Aorta (tissue), 5 donors: Measurements from ENCODE around the gene RASSF4. TPM values are rescaled to one million over a fixed set of nuclear protein-coding genes. Genes with fewer than 3 reads are reported as not detected.

ENCODE experiments used
- ATAC-seq: fragments of 200-7000 bp; cut with Tn5 transposase; one replicate; pipeline ENCODE4 v1.9.1; 2022; ENCODE audit warnings: moderate library complexity; ENCODE audit not compliant: low FRiP score
- DNase-seq, 2 donors: peaks; one replicate each; pipeline ENCODE4 v3.0.0-alpha.2; 2020
- H3K27ac ChIP-seq, 2 donors: one replicate each; pipeline ENCODE4 v1.5.1; 2013; ENCODE audit warnings: low read length in 2 of 2, mild to moderate bottlenecking in 2 of 2, moderate library complexity in 2 of 2, control low read depth in 1 of 2, inconsistent platforms in 1 of 2, low read depth in 1 of 2
- H3K27me3 ChIP-seq, 2 donors: one replicate each; pipeline ENCODE4 v1.6.1; 2013; ENCODE audit warnings: control low read depth in 1 of 2, low read length in 1 of 2, mild to moderate bottlenecking in 1 of 2, moderate library complexity in 1 of 2; ENCODE audit not compliant: insufficient read depth in 2 of 2, control insufficient read depth in 1 of 2
- H3K36me3 ChIP-seq, 2 donors: one replicate each; pipeline ENCODE4 v1.6.1; 2013; ENCODE audit warnings: control low read depth in 1 of 2, low read length in 1 of 2, mild to moderate bottlenecking in 1 of 2; ENCODE audit not compliant: insufficient read depth in 2 of 2, control insufficient read depth in 1 of 2
- H3K4me1 ChIP-seq, 2 donors: one replicate each; pipeline ENCODE4 v1.6.1; 2013; ENCODE audit warnings: low read length in 2 of 2, control low read depth in 1 of 2, mild to moderate bottlenecking in 1 of 2, moderate library complexity in 1 of 2; ENCODE audit not compliant: insufficient read depth in 2 of 2, control insufficient read depth in 1 of 2
- H3K4me3 ChIP-seq, 2 donors: one replicate each; pipeline ENCODE4 v1.5.1; 2013; ENCODE audit warnings: low read length in 2 of 2, control low read depth in 1 of 2, mild to moderate bottlenecking in 1 of 2
- H3K9me3 ChIP-seq: one replicate; pipeline ENCODE4 v1.6.1; 2013; ENCODE audit warnings: mild to moderate bottlenecking, low read length; ENCODE audit not compliant: control insufficient read depth
- WGBS, 2 donors: extraction: QIAGEN DNeasy Blood & Tissue Kit; methylation state at CpG; one replicate each; pipeline ENCODE4 v1.1.7; 2013; 5-methylcytosine and 5-hydroxymethylcytosine counted together
- intact Hi-C, 2 donors: fragments of 100-400 bp; cut with DNase I; formaldehyde crosslinking; loops; one replicate each; pipeline versions ENCODE4 v1.14.2 to v1.15.0; 2022
- polyA plus RNA-seq, 2 donors: library from polyadenylated mRNA; stranded (reverse); fragments of 200-250 nt; gene quantifications; one replicate each; pipeline ENCODE4 v1.2.3, GENCODE V29; 2013
- total RNA-seq, 2 donors: library from RNA; stranded (reverse); fragmentation: NEBNext Ultra II Directional; extraction: Animal tissue kit (Norgen Biotek cat#: 25700); gene quantifications; one replicate each; pipeline ENCODE4 v1.2.1, GENCODE V29; 2021
- donor health status: healthy with polysubstance abuse.
- donor health status: Bipolar disorder and iron deficiency.
- donor health status: DM: no; HTN: no; CAD: no.
- donor health status: DM: no; HTN: no; CAD: no.
- donor health status: DM: yes; HTN: yes; CAD: no.

Gene RASSF4
- total and polyA plus RNA-seq, 4 donors: 13.5 to 82.1 (median 29.3) TPM

DNA sequence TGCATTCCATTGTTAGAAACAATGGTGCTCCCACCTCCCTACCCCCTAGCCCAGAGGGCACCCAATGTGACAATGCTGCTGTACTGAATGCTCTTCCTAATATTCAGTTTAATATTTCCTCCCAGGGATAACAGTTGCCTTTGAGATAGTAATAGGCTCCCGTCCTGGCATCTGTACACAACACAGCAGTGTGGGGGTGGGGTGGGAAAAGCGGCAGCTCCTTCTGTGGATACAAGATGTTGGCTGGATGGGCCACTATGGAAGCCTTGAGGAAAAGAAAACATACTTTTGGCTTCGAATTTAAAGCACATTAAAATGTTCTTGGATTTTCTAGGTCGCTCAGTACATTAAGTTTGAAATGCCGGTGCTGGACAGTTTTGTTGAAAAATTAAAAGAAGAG is 32.0 kb downstream of the RASSF4 start:
- Histone ChIP-seq H3K4me1 (peaks cover 5 to 8% of the 10 kb centered on the region in 2 donors), H3K27ac (peak overlapping the region in 1 of 2 donors; percentile 45), H3K4me3 (no peak overlapping the region), H3K27me3 (no peaks in the 10 kb centered on the region), H3K9me3 (no peaks in the 10 kb centered on the region), H3K36me3 (no peaks in the 10 kb centered on the region)
- no peak for ATAC-seq
- intact Hi-C loops: no loop called here
- WGBS, 2 donors: 6 to 12% methylated on average over 5 of the region's 5 CpGs
- DNase-seq: peak; percentile 56 to 69

DNA sequence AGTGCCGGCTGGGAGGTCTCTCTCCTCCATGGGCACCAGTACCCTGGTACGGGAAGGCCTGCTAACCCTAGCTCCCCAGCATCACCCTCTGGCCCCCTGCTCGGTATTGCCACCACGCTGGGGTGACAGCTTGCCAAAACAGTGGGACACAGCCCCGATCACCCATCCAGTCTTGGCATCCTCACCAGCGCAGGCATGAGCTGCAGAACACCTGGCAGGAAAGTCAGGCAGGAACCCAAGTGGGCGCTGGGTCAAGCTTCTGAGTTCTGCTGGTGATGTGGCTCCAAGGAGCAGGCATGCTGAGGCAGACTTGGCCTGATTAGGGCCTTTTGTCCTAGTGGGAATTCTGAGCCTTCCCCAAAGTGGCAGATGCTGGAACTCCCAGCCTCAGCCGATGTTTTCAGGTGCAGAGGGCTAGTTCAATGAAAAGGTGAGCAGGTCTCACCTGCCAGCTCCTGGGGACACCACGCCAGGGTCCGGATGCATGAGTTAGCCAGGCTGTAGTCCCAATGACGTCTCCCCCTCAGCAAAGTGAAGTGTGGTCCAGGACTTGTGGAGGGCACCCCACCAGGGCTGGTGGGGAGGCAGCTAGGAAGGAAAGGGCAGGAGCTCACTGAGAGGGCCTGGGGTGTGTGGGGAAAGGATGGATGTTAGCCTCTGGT is 32.6 kb downstream of the RASSF4 start:
- intact Hi-C loops: no loop called here
- 20 to 23% methylated on average over 11 of the region's 11 CpGs for WGBS, 2 donors
- peaks cover 8 to 13% of the 10 kb centered on the region in 2 donors for H3K4me1 ChIP-seq

DNA sequence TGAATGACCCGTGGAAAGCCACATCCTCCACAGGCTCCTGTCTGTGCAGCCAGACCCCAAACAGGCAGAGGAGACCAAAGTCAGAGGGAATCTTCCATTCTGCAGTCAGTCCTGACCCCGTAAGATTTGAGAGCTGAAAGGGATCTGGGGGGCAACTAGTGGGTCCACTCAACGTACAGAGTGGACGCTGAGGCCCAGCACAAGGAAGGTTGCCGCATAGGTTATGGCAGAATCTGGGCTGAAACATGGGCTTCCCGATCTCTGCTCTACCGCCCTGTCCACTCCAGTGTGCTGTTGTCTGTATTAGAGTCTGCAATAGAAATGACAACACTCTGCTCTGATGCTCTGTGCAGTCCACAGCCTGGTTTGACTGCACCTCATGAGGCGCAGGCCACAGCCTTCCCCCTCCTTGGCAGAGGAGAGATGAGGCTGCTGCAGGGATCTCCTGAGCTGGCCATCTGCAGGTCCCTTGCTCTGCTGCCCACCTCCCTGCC is 33.2 kb downstream of the RASSF4 start:
- Histone ChIP-seq H3K4me1 (peaks cover 8 to 15% of the 10 kb centered on the region in 2 donors), H3K27me3 (no peaks in the 10 kb centered on the region), H3K27ac (peak overlapping the region in 1 of 2 donors; percentile 39), H3K36me3 (no peaks in the 10 kb centered on the region), H3K4me3 (no peak overlapping the region), H3K9me3 (no peaks in the 10 kb centered on the region)
- ATAC-seq (no peak), DNase-seq (no peak)
- intact Hi-C loops: no loop called here
- 94 to 97% methylated on average over 8 of the region's 8 CpGs for WGBS, 2 donors

More for the DNA sequence above, 32.6 kb downstream of the RASSF4 start:
- H3K9me3 ChIP-seq: no peaks in the 10 kb centered on the region
- no peaks in the 10 kb centered on the region for H3K36me3 ChIP-seq
- H3K4me3 ChIP-seq: no peak overlapping the region
- H3K27ac ChIP-seq: peak overlapping the region in 1 of 2 donors; percentile 39
- no peaks in the 10 kb centered on the region for H3K27me3 ChIP-seq
- DNase-seq (peak; percentile 57 to 76), ATAC-seq (peak; percentile 0)

DNA sequence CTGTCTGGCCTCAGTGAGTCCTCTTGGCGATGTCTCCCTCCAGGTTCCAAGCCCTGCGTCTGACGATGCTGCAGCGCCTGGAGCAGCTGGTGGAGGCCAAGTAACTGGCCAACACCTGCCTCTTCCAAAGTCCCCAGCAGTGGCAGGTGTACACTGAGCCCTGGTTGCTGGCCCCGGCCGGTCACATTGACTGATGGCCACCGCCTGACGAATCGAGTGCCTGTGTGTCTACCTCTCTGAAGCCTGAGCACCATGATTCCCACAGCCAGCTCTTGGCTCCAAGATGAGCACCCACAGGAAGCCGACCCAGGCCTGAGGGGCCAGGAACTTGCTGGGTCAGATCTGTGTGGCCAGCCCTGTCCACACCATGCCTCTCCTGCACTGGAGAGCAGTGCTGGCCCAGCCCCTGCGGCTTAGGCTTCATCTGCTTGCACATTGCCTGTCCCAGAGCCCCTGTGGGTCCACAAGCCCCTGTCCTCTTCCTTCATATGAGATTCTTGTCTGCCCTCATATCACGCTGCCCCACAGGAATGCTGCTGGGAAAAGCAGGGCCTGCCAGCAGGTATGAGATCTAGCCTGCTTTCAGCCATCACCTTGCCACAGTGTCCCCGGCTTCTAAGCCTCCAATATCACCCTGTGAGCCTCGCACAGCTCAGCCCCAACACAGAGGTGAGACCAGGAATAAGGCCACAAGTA is 33.8 kb downstream of the RASSF4 start:
- no peaks in the 10 kb centered on the region for H3K36me3 ChIP-seq
- WGBS, 2 donors: 97% methylated on average over 14 of the region's 14 CpGs
- no peaks in the 10 kb centered on the region for H3K27me3 ChIP-seq
- ATAC-seq: no peak
- H3K27ac ChIP-seq: no peak overlapping the region
- H3K4me3 ChIP-seq: no peak overlapping the region
- peak in 1 of 2 donors; percentile 66 for DNase-seq
- intact Hi-C loops: no loop called here
- peaks cover 8 to 15% of the 10 kb centered on the region in 2 donors for H3K4me1 ChIP-seq
- no peaks in the 10 kb centered on the region for H3K9me3 ChIP-seq

DNA sequence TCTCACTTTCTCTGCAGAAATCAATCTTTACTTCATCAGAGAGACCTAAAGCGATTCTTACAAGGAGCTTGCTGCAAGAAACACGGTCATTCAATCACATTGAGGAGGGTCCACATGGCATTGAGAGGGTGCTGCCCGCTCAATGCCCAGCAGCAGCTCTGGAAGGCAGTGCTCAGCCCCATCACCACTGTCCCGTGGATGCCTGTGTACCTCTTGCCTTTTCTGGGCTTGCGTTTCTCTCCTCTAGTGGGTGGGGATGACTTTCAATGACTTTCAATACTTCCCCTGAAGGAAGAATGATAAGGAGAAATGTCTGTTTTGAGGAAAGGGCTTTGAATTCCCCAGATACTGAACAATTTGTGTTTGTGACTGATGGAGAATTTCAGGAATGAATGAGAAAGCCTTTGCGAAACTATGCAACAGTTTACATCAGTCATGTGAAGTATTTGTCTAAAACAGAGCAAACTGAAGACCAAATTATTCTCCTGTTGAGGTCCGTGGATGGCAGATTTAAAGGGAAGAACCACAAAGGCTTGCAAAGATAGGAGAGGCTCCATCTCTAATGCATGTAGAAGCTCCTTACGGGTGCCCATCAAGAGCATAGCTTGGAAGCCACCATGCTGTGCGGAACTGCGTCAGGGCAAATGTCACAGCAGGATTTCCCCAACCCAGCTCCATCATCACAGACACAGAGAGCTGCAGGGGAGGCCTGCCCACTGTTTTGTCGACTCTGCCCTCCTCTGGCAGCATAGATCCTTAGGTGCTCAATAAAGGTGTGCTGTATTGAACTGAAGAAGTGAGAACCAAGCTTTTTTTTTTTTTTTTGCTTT is 34.5 kb downstream of the RASSF4 start:
- Histone ChIP-seq H3K9me3 (no peaks in the 10 kb centered on the region), H3K4me1 (peaks cover 8 to 15% of the 10 kb centered on the region in 2 donors), H3K36me3 (no peaks in the 10 kb centered on the region), H3K27ac (no peak overlapping the region), H3K4me3 (no peak overlapping the region), H3K27me3 (no peaks in the 10 kb centered on the region)
- intact Hi-C loops: no loop called here
- DNase-seq: peak in 1 of 2 donors; percentile 33
- 89 to 90% methylated on average over 11 of the region's 11 CpGs for WGBS, 2 donors
- ATAC-seq: no peak

DNA sequence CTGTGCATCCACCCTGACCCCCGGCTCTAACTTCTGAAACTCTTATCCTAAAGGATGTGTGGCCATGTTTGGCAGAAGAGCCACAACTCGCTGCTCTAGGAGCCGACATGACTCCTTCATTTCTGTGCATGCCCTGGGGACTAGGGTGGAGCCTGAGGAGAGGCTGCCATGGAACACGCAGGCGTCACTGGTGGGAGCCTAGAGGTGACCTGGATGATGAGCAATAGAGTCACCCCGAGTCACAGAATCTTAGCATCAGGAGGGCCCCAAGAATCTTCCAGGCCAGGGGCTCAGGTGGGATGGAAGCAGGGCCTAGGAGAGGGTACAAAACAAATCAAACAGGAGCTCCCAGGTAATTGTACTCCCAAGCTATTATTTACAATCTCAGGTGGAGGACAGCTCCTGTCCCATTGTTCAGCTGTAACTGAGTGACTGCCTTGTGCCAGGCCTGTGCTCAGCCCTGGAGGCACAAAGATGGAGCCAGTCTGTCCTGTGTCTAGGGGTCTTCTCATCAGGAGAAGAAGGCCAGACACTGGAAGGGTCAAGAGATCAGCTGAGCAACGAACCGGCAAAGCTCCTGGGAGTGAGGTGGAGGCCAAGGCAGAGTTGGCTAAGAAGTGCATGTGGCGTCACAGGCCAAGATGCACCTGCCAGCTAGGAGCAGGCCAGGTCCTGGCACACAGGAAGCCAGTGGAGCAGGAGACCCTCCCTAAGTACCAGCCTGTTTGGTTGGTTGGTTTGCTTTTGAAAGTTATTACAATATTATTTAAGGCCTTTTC is 35.3 kb downstream of the RASSF4 start:
- H3K4me3 ChIP-seq: no peak overlapping the region
- H3K9me3 ChIP-seq: no peaks in the 10 kb centered on the region
- no peaks in the 10 kb centered on the region for H3K27me3 ChIP-seq
- WGBS, 2 donors: 67 to 75% methylated on average over 9 of the region's 9 CpGs
- ATAC-seq (no peak), DNase-seq (peak; percentile 38 to 46)
- no peaks in the 10 kb centered on the region for H3K36me3 ChIP-seq
- intact Hi-C loops: no loop called here
- H3K4me1 ChIP-seq: peaks cover 8 to 15% of the 10 kb centered on the region in 2 donors
- H3K27ac ChIP-seq: peak overlapping the region in 1 of 2 donors; percentile 66

DNA sequence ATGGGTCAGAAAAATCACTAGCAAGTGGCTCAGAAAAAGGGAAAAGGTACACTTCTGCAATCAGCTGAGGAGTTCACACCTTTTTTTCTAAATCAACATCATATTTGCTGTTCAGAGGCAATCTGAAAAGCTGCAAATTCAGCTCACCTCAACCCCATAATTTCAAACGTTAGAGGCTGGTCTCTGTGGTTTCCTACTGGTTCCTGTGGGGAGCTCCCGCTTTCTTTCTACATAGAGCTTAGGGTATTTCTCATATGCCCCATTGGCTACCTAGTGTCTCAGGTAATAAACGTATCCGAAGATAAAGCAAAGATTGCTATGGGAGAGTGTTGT is 35.9 kb downstream of the RASSF4 start:
- peaks cover 8 to 15% of the 10 kb centered on the region in 2 donors for H3K4me1 ChIP-seq
- peak overlapping the region; percentile 34 to 36 for H3K27ac ChIP-seq
- no peaks in the 10 kb centered on the region for H3K27me3 ChIP-seq
- DNase-seq (no peak), ATAC-seq (no peak)
- no peak overlapping the region for H3K4me3 ChIP-seq
- no peaks in the 10 kb centered on the region for H3K36me3 ChIP-seq
- H3K9me3 ChIP-seq: no peaks in the 10 kb centered on the region
- WGBS, 2 donors: 23% methylated on average over 4 of the region's 4 CpGs
- intact Hi-C loops: no loop called here
